Measurements from ENCODE around the gene CCDC57. TPM values are rescaled to one million over a fixed set of nuclear protein-coding genes. Genes with fewer than 3 reads are reported as not detected.
A peak's percentile ranks its signal among the peaks of the same experiment; 100 is the strongest.
"Not testable (repeated sequence)": the region's sequence is repeated elsewhere in the genome, so short reads cannot be mapped to it uniquely, and the experiment has no call there.

Gene CCDC57
- total and polyA plus RNA-seq, 5 donors from 2014 or later: 27.7 to 76.6 (median 38.1) TPM

- no peak overlapping the region for H3K27ac ChIP-seq (ENCODE audit: insufficient read depth, low read length, poor library complexity, severe bottlenecking)
- no peak overlapping the region for H3K27ac Mint-ChIP-seq
- no peaks in the 10 kb centered on the region for H3K27me3 ChIP-seq (ENCODE audit: control insufficient read depth, insufficient read depth, low read length)
- no peak for ATAC-seq (ENCODE audit: low read depth in 2 of 2)
- H3K9me3 Mint-ChIP-seq: no peaks in the 10 kb centered on the region
- H3K4me3 Mint-ChIP-seq: no peak overlapping the region
- no peak for DNase-seq
- peaks cover 29% of the 10 kb centered on the region for H3K36me3 Mint-ChIP-seq
- H3K4me3 ChIP-seq (ENCODE audit: low read depth, low read length): no peak overlapping the region
- no peaks in the 10 kb centered on the region for H3K4me1 ChIP-seq (ENCODE audit: control insufficient read depth, insufficient read depth, low read length, poor library complexity, severe bottlenecking)
- H3K36me3 ChIP-seq (ENCODE audit: control insufficient read depth, insufficient read depth, low read length): no peaks in the 10 kb centered on the region
- no peaks in the 10 kb centered on the region for H3K9me3 ChIP-seq (ENCODE audit: control insufficient read depth in 2 of 2, low read length in 2 of 2)
- H3K27me3 Mint-ChIP-seq: no peaks in the 10 kb centered on the region
- H3K4me1 Mint-ChIP-seq: no peaks in the 10 kb centered on the region
Measured at GRCh38 chr17:82177761-82178498, 34.7 kb downstream of the CCDC57 start.

- Mint-ChIP-seq H3K4me3 (no peak overlapping the region), H3K27ac (no peak overlapping the region), H3K36me3 (peaks cover 30% of the 10 kb centered on the region), H3K27me3 (no peaks in the 10 kb centered on the region), H3K4me1 (no peaks in the 10 kb centered on the region), H3K9me3 (no peaks in the 10 kb centered on the region)
- Histone ChIP-seq H3K27me3 (ENCODE audit: control insufficient read depth, insufficient read depth, low read length) (no peaks in the 10 kb centered on the region), H3K4me3 (ENCODE audit: low read depth, low read length) (no peak overlapping the region), H3K36me3 (ENCODE audit: control insufficient read depth, insufficient read depth, low read length) (peaks cover 3% of the 10 kb centered on the region), H3K27ac (ENCODE audit: insufficient read depth, low read length, poor library complexity, severe bottlenecking) (no peak overlapping the region), H3K4me1 (ENCODE audit: control insufficient read depth, insufficient read depth, low read length, poor library complexity, severe bottlenecking) (no peaks in the 10 kb centered on the region), H3K9me3 (ENCODE audit: control insufficient read depth in 2 of 2, low read length in 2 of 2) (no peaks in the 10 kb centered on the region)
- ATAC-seq (ENCODE audit: low read depth in 2 of 2) (no peak), DNase-seq (no peak)
Measured at GRCh38 chr17:82177276-82177675, 35.4 kb downstream of the CCDC57 start.

GRCh38 chr17:82175951-82176350 lies 36.7 kb downstream of the CCDC57 start:
- no peaks in the 10 kb centered on the region for H3K4me1 ChIP-seq (ENCODE audit: control insufficient read depth, insufficient read depth, low read length, poor library complexity, severe bottlenecking)
- no peaks in the 10 kb centered on the region for H3K27me3 ChIP-seq (ENCODE audit: control insufficient read depth, insufficient read depth, low read length)
- peaks cover 3% of the 10 kb centered on the region for H3K36me3 ChIP-seq (ENCODE audit: control insufficient read depth, insufficient read depth, low read length)
- DNase-seq: no peak
- H3K27ac ChIP-seq (ENCODE audit: insufficient read depth, low read length, poor library complexity, severe bottlenecking): no peak overlapping the region
- Mint-ChIP-seq H3K9me3 (no peaks in the 10 kb centered on the region), H3K4me1 (no peaks in the 10 kb centered on the region), H3K36me3 (peaks cover 34% of the 10 kb centered on the region), H3K27me3 (no peaks in the 10 kb centered on the region), H3K27ac (peak overlapping the region in 1 of 3 donors; percentile 54), H3K4me3 (no peak overlapping the region)
- no peak for ATAC-seq (ENCODE audit: low read depth in 2 of 2)
- no peaks in the 10 kb centered on the region for H3K9me3 ChIP-seq (ENCODE audit: control insufficient read depth in 2 of 2, low read length in 2 of 2)
- H3K4me3 ChIP-seq (ENCODE audit: low read depth, low read length): no peak overlapping the region

DNA sequence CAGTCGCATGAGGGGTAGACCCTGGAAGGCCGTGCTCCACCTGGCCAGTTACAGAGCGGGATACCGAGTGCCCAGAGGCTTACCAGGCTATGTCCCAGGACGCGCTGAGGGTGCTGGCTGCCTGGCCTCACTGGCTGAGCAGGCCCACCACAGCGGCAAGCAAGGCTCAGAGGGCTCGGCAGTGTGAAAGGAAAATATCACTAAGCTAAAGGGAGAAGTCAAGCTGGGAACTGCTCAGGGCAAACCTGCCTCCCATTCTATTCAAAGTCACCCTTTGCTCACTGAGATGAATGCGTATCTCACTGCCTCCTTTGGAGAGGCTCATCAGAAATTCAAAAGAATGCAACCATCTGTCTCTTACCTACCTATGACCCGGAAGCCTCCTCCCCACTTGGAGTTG lies 37.4 kb downstream of the CCDC57 start:
- H3K36me3 Mint-ChIP-seq: peaks cover 31% of the 10 kb centered on the region
- Histone ChIP-seq H3K36me3 (ENCODE audit: control insufficient read depth, insufficient read depth, low read length) (peaks cover 8% of the 10 kb centered on the region), H3K27ac (ENCODE audit: insufficient read depth, low read length, poor library complexity, severe bottlenecking) (no peak overlapping the region), H3K9me3 (ENCODE audit: control insufficient read depth in 2 of 2, low read length in 2 of 2) (no peaks in the 10 kb centered on the region), H3K27me3 (ENCODE audit: control insufficient read depth, insufficient read depth, low read length) (no peaks in the 10 kb centered on the region), H3K4me1 (ENCODE audit: control insufficient read depth, insufficient read depth, low read length, poor library complexity, severe bottlenecking) (no peaks in the 10 kb centered on the region), H3K4me3 (ENCODE audit: low read depth, low read length) (no peak overlapping the region)
- no peaks in the 10 kb centered on the region for H3K4me1 Mint-ChIP-seq
- ATAC-seq (ENCODE audit: low read depth in 2 of 2) (no peak), DNase-seq (no peak)
- no peak overlapping the region for H3K4me3 Mint-ChIP-seq
- peaks cover 5% of the 10 kb centered on the region for H3K27me3 Mint-ChIP-seq
- no peak overlapping the region for H3K27ac Mint-ChIP-seq
- no peaks in the 10 kb centered on the region for H3K9me3 Mint-ChIP-seq

DNA sequence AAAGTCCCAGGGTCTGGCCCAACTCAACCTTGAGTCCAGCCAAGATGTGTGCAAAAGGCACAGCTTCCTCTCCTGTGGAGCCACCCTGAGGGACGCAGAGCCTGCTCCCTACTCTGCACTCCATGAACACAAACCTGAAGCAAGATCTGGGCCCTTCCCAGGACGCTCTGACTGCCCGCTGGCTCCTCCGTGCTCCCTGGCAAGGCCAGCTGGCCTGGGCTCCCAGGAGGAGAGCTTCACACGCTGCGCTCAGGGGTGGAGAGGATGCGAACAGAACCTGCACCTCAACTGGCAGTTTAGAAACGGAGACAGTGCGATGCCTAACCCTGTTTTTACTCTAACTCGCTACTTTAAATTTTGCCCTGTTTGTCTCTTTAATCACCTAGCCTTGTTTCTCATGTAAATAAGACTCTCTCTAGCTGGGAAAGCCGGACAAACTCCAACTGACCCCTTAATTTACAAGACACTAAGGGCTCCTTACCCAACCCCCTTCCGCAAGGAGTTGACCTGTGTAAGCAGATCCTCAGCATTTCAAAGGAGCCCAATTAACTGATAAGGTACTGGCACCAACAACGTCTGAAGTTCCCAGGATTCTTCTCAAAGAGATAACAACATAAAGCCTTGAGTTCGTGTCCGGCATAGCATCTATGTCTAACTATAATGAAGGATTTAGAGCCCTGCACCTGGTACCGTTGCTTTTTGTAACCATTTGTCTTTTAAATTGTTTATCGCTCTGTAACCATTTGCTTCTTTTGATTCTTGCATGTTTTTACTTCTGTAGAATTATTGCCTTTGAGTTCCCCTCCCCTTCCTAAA lies 38.4 kb downstream of the CCDC57 start:
- H3K27me3 Mint-ChIP-seq; H3K4me1 ChIP-seq (ENCODE audit: control insufficient read depth, insufficient read depth, low read length, poor library complexity, severe bottlenecking); H3K27ac Mint-ChIP-seq; DNase-seq; H3K9me3 Mint-ChIP-seq; ATAC-seq (ENCODE audit: low read depth in 2 of 2); H3K4me1 Mint-ChIP-seq; H3K4me3 ChIP-seq (ENCODE audit: low read depth, low read length); H3K27me3 ChIP-seq (ENCODE audit: control insufficient read depth, insufficient read depth, low read length); H3K27ac ChIP-seq (ENCODE audit: insufficient read depth, low read length, poor library complexity, severe bottlenecking); H3K9me3 ChIP-seq (ENCODE audit: control insufficient read depth in 2 of 2, low read length in 2 of 2); H3K4me3 Mint-ChIP-seq; H3K36me3 ChIP-seq (ENCODE audit: control insufficient read depth, insufficient read depth, low read length): not testable (repeated sequence)
- peaks cover 34% of the 10 kb centered on the region for H3K36me3 Mint-ChIP-seq

GRCh38 chr17:82173351-82174041 lies 39.1 kb downstream of the CCDC57 start:
- no peaks in the 10 kb centered on the region for H3K4me1 ChIP-seq (ENCODE audit: control insufficient read depth, insufficient read depth, low read length, poor library complexity, severe bottlenecking)
- Mint-ChIP-seq H3K27ac (no peak overlapping the region), H3K4me1 (peaks cover 0 to 2% (median 0%) of the 10 kb centered on the region in 4 donors), H3K36me3 (peaks cover 37% of the 10 kb centered on the region), H3K4me3 (no peak overlapping the region), H3K9me3 (no peaks in the 10 kb centered on the region), H3K27me3 (peaks cover 5% of the 10 kb centered on the region)
- no peak overlapping the region for H3K4me3 ChIP-seq (ENCODE audit: low read depth, low read length)
- DNase-seq (no peak), ATAC-seq (ENCODE audit: low read depth in 2 of 2) (no peak)
- peaks cover 8% of the 10 kb centered on the region for H3K36me3 ChIP-seq (ENCODE audit: control insufficient read depth, insufficient read depth, low read length)
- no peaks in the 10 kb centered on the region for H3K27me3 ChIP-seq (ENCODE audit: control insufficient read depth, insufficient read depth, low read length)
- no peaks in the 10 kb centered on the region for H3K9me3 ChIP-seq (ENCODE audit: control insufficient read depth in 2 of 2, low read length in 2 of 2)
- no peak overlapping the region for H3K27ac ChIP-seq (ENCODE audit: insufficient read depth, low read length, poor library complexity, severe bottlenecking)

DNA sequence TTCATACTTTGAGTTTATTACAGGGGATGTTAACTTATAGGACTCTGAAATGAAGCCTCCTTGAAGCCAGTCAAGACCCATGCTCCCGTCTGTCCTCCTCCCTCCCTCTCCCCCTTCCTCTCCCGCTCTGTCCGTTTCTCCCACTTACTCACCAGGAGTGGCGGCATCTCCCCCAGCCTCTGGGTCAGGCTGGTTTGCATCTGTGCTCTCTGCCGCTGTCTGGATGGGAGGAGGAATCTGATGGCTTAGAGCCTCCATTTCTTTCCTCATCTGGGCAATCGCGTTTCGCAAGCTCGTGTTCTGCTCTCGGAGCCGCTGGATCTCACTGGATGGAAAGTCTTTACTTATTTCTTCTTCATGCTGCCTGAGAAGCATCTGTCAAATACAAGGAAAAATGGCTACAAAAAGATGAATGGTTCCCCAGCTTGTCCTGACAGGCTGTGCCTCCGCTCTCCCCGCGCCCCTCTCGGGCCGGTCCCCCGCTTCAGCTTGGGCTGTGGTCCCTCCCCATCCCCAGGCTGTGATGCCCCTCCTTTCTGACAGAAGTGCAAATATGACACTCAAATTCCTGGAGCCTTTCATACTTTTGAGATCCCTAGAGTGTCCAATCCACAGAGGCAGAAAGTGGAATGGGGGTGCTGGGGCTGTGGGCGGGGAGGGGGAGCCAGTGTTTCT lies 40.0 kb downstream of the CCDC57 start:
- no peak overlapping the region for H3K27ac ChIP-seq (ENCODE audit: insufficient read depth, low read length, poor library complexity, severe bottlenecking)
- H3K27ac Mint-ChIP-seq: no peak overlapping the region
- DNase-seq: no peak

More for the DNA sequence above, 40.0 kb downstream of the CCDC57 start:
- peaks cover 8% of the 10 kb centered on the region for H3K36me3 ChIP-seq (ENCODE audit: control insufficient read depth, insufficient read depth, low read length)
- no peaks in the 10 kb centered on the region for H3K27me3 ChIP-seq (ENCODE audit: control insufficient read depth, insufficient read depth, low read length)
- no peaks in the 10 kb centered on the region for H3K4me1 ChIP-seq (ENCODE audit: control insufficient read depth, insufficient read depth, low read length, poor library complexity, severe bottlenecking)
- Mint-ChIP-seq H3K4me1 (peaks cover 0 to 2% (median 0%) of the 10 kb centered on the region in 4 donors), H3K4me3 (no peak overlapping the region), H3K27me3 (peaks cover 5% of the 10 kb centered on the region), H3K36me3 (peaks cover 43% of the 10 kb centered on the region), H3K9me3 (no peaks in the 10 kb centered on the region)
- no peak overlapping the region for H3K4me3 ChIP-seq (ENCODE audit: low read depth, low read length)
- H3K9me3 ChIP-seq (ENCODE audit: control insufficient read depth in 2 of 2, low read length in 2 of 2): no peaks in the 10 kb centered on the region
- ATAC-seq (ENCODE audit: low read depth in 2 of 2): no peak
